WI38 (cell line): Measurements from ENCODE around the gene STH.

Experiments used
- H3K4me3 ChIP-seq: 2 replicates; pipeline ENCODE4 v1.5.1; 2011; ENCODE audit warnings: low read depth, mild to moderate bottlenecking, control low read depth, low read length
- TF ChIP-seq, protein P1 (sequence below): IDR thresholded peaks from 2 replicates; pipeline ENCODE4 v1.5.1; 2012; ENCODE audit warnings: low read depth, mild to moderate bottlenecking, control low read depth, low read length

STH gene

DNA sequence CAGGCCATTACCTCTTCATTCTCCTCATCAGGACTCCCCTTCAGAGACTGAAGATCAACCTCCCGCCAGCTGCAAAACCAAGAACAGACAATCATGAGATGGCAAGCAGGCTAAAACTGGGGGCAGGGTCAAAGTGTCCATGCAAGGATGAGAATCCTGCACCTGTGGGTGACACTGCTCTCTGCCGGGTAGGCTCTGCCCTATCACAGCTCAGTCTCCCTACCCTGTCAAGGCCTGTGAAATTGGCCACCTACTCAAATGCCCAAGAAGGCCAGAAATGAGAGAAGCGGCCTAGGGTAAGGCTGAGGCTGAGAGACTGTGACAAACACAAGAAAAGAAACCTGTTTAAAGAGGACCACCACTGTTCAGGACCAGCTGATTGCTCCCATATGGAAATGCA is 34.3 kb downstream of the STH start:
- TF ChIP-seq, protein P1, sequence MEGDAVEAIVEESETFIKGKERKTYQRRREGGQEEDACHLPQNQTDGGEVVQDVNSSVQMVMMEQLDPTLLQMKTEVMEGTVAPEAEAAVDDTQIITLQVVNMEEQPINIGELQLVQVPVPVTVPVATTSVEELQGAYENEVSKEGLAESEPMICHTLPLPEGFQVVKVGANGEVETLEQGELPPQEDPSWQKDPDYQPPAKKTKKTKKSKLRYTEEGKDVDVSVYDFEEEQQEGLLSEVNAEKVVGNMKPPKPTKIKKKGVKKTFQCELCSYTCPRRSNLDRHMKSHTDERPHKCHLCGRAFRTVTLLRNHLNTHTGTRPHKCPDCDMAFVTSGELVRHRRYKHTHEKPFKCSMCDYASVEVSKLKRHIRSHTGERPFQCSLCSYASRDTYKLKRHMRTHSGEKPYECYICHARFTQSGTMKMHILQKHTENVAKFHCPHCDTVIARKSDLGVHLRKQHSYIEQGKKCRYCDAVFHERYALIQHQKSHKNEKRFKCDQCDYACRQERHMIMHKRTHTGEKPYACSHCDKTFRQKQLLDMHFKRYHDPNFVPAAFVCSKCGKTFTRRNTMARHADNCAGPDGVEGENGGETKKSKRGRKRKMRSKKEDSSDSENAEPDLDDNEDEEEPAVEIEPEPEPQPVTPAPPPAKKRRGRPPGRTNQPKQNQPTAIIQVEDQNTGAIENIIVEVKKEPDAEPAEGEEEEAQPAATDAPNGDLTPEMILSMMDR: no peak
- no peak overlapping the region for H3K4me3 ChIP-seq

DNA sequence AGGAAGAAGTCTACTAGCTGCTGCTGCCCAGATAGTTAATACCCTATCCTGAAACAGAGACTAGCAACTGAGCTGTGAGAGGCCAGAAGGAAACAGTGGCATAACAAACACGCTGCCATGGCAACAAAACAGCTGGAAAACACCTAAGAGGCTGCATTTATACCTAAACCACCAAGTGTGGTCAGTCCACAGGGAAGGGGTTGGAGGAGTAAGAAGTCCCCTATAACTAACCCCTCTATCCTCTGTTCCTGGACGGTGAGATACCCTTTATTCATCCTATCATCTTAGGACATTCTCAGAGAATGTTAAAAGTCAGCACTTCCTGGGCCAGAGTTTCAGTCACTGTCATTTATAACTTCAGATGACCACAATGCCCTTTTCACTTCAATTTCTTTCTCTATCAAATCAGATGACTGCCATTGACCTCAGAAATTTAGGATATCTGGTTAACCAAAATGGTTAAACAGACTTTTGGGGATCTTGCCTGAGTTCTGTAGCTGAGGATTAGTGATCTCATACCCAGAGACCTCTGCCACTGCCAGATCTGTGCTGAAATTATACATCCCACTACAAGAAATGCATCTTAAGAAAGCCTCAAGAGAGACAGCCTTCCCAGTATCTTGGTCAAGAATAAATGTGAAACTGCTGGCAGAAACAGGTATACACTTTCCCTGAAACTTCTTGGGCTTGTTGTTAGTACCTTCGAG is 36.2 kb downstream of the STH start:
- H3K4me3 ChIP-seq: no peak overlapping the region
- TF ChIP-seq, protein P1: no peak

DNA sequence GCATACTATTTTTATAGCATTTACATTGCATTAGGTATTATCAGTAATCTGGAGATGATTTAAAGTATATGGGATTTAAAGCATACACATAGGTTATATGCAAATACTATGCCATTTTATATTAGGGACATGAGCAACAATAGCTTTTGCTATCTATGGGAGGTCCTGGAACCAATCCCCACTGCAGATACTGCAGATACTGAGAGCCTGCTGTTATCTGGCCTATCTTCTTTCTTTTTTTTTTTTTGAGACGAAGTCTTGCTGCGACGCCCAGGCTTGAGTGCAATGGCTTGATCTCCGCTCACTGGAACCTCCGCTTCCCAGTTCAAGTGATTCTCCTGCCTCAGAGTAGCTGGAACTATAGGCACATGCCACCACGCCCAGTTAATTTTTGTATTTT is 37.4 kb downstream of the STH start:
- TF ChIP-seq, protein P1: no peak

DNA sequence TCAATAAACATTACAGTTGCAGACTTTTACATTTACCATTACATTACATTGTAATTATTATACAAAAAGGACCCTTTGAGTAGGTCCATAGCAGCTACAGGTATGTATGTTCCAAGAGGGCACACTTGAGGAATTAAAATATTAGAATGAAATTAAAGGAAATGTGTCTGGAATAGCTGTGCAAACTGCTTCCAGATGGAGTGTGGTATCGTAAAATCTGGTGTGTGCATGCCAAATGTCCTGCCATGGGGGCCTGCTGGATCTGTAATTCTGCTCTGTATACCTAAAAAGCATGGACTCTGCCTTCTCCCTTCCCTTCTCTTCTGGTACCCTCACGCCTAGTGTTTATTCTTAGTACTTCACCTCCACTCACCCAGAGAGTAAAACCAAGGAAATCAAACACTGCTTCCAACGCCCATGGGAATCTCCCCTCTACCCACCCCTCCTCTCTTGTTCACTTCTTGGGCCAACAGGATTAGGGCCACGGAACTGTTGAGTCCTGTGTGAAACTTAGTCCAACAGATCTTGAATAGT is 38.7 kb downstream of the STH start:
- H3K4me3 ChIP-seq: no peak overlapping the region
- TF ChIP-seq, protein P1: no peak

More for the DNA sequence above, 37.4 kb downstream of the STH start:
- H3K4me3 ChIP-seq: no peak overlapping the region

DNA sequence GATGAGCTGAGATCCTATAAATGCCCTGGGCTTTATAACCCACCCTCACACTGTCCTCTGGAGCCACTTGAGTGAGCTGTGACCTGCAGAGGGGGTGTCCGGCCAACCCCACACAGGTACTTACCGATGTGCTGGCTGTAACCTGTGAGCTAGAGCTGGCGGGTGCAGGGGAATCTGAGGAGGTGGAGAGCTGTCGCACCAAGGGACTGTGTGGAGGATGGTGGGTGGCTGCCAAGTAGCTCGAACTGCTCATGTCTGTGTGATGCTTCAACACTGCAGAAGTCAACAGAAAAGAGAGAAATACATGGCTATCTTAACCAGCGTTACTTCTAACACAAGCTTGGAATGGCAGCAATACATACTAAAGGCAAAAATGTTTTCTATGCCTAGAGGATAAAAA is 39.4 kb downstream of the STH start:
- TF ChIP-seq, protein P1: no peak
- no peak overlapping the region for H3K4me3 ChIP-seq

DNA sequence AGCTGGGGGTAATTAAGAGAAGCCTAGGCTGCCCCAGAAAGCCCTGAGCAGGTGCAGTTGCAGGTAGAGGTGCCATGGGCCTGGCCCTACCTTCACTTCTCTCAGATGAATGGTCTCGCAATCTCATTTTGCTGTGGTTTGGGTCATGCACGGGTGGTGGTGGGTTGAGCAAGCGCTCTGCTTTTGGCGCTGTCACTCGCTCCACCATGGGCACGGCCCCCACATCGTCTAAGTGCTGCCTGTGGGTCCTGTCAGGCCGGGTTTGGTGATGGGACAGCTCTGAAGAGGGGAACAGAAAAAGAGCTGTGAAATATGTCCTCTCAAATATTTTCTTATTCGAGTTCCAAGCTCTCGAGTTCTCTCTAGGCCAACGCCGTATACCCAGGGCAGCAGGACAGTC is 39.9 kb downstream of the STH start:
- TF ChIP-seq, protein P1: no peak
- H3K4me3 ChIP-seq: no peak overlapping the region

DNA sequence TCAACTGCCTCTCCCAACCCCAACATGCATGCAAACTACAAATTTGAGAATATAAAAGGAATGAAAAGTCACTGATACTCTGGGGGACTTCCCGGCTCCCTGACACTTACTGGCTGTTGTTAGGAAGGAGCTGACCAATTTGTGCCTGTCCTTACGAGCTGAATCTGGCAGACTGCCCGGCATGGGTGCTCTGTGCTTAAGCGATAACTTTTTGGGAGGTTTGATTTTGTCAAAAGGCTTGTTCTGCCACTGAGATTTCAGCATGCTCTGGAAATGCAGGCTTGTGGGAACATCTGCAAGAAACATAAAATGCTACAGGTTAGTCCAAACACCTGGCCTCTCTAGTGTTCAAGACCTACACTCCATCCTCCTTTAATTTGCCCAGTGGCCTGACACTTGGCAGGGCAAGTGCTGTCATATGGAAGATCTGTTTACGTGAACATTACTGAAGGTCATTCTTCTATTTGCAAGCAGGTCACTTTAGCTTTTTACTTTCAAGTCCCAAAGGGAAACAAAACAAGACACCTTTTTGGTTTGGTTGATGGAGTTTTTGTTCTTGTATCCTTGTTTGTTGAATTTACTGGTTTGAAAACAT is 40.6 kb downstream of the STH start:
- H3K4me3 ChIP-seq: no peak overlapping the region
- TF ChIP-seq, protein P1: no peak
